OCI-LY3 (cell line): ENCODE data around the gene ADARB2.

Experiments used
- EZH2phosphoT487 ChIP-seq: fragments of 200-600 bp; shearing (Covaris generic); IDR thresholded peaks from 2 replicates; pipeline ENCODE4 v1.6.1; 2018; ENCODE audit warnings: antibody characterized with exemption, mixed run types, low read depth
- TF ChIP-seq, protein P1 (sequence below): fragments of 200-600, 300-600 bp; sonication (generic); IDR thresholded peaks from 2 replicates; pipeline ENCODE4 v1.5.1; 2014; ENCODE audit warnings: antibody characterized with exemption, low read length, low read depth

- TF ChIP-seq, protein P1, sequence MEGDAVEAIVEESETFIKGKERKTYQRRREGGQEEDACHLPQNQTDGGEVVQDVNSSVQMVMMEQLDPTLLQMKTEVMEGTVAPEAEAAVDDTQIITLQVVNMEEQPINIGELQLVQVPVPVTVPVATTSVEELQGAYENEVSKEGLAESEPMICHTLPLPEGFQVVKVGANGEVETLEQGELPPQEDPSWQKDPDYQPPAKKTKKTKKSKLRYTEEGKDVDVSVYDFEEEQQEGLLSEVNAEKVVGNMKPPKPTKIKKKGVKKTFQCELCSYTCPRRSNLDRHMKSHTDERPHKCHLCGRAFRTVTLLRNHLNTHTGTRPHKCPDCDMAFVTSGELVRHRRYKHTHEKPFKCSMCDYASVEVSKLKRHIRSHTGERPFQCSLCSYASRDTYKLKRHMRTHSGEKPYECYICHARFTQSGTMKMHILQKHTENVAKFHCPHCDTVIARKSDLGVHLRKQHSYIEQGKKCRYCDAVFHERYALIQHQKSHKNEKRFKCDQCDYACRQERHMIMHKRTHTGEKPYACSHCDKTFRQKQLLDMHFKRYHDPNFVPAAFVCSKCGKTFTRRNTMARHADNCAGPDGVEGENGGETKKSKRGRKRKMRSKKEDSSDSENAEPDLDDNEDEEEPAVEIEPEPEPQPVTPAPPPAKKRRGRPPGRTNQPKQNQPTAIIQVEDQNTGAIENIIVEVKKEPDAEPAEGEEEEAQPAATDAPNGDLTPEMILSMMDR = no peak
- no peak for TF ChIP-seq EZH2phosphoT487
Measured at GRCh38 chr10:1451362-1451888, 285.9 kb downstream of the ADARB2 start.
